Breast epithelium (tissue), 4 donors: ENCODE measurements around the gene GALNT10. TPM values are rescaled to one million over a fixed set of nuclear protein-coding genes. Genes with fewer than 3 reads are reported as not detected.

Source experiments
- DNase-seq, 2 donors: peaks; one replicate each; pipeline ENCODE4 v3.0.0-alpha.2; 2019; ENCODE audit warnings: low spot score in 2 of 2
- H3K27ac ChIP-seq, 2 donors: fragments of 200-600 bp; sonication (generic) in 1 of 2; one replicate each; pipeline ENCODE4 v1.5.1; 2016 to 2019; ENCODE audit warnings: mild to moderate bottlenecking in 1 of 2
- H3K27me3 ChIP-seq, 2 donors: fragments of 200-600 bp; sonication (generic) in 1 of 2; one replicate each; pipeline versions ENCODE4 v1.5.1 to v1.6.0; 2017 to 2019; ENCODE audit warnings: control low read depth in 1 of 2, mild to moderate bottlenecking in 1 of 2
- H3K36me3 ChIP-seq: fragments of 200-600 bp; one replicate; pipeline ENCODE4 v1.5.1; 2019
- H3K4me1 ChIP-seq, 2 donors: fragments of 200-600 bp; sonication (generic); one replicate each; pipeline ENCODE4 v1.5.1; 2016 to 2019; ENCODE audit warnings: control low read depth in 1 of 2
- H3K4me3 ChIP-seq, 3 donors: fragments of 200-600 bp; sonication (generic); 1 replicate in 2 of 3; 2 replicates in 1 of 3; pipeline ENCODE4 v1.5.1; 2016 to 2019; ENCODE audit warnings: mild to moderate bottlenecking in 3 of 3, moderate library complexity in 2 of 3
- H3K9me3 ChIP-seq, 2 donors: fragments of 200-600 bp; sonication (generic) in 1 of 2; one replicate each; pipeline ENCODE4 v1.5.1; 2016 to 2019; ENCODE audit warnings: control low read depth in 1 of 2
- CTCF ChIP-seq, 3 donors: fragments of 450-650 bp; IDR thresholded peaks; one replicate each; pipeline ENCODE4 v1.5.1; 2016 to 2017; ENCODE audit warnings: antibody characterized with exemption in 3 of 3, mild to moderate bottlenecking in 3 of 3, moderate library complexity in 3 of 3
- POLR2A ChIP-seq: fragments of 450-650 bp; IDR thresholded peaks from one replicate; pipeline ENCODE4 v1.6.1; 2016; ENCODE audit warnings: antibody characterized with exemption, mild to moderate bottlenecking, moderate library complexity
- POLR2AphosphoS5 ChIP-seq, 3 donors: sonication (generic); formaldehyde crosslinking; IDR thresholded peaks; one replicate each; pipeline ENCODE4 v1.6.1; 2017; ENCODE audit warnings: antibody characterized with exemption in 3 of 3
- intact Hi-C: fragments of 100-400 bp; cut with DNase I; formaldehyde crosslinking; loops from one replicate; pipeline ENCODE4 v1.15.1; 2023; ENCODE audit warnings: low total_unique reads
- total RNA-seq, 3 donors: library from RNA; depleted of rRNA; stranded (reverse); fragments of >200 nt; gene quantifications; one replicate each; pipeline ENCODE4 v1.1.0, GENCODE V29; 2016

Gene GALNT10
- total RNA-seq, 3 donors from 2014 or later = 32.8 to 67.2 (median 34.1) TPM

GRCh38 chr5:154395407-154396106 lies 205.0 kb downstream of the GALNT10 start:
- Histone ChIP-seq H3K27me3 (no peaks in the 10 kb centered on the region), H3K4me1 (no peaks in the 10 kb centered on the region), H3K27ac (peak overlapping the region in 1 of 2 donors; percentile 25), H3K4me3 (no peak overlapping the region), H3K36me3 (no peaks in the 10 kb centered on the region), H3K9me3 (no peaks in the 10 kb centered on the region)
- intact Hi-C loops = loop anchor here (10.0 kb wide), 1 partner anchor 201 kb away; the partner anchor contains the start of gene GALNT10
- no peak for TF ChIP-seq POLR2A
- peak in 1 of 3 donors; percentile 19 for TF ChIP-seq POLR2AphosphoS5 (IDR thresholded peaks at IDR 0.05)
- peak in 1 of 2 donors; percentile 20 for DNase-seq

- Histone ChIP-seq H3K4me1 (no peaks in the 10 kb centered on the region), H3K27me3 (no peaks in the 10 kb centered on the region), H3K9me3 (no peaks in the 10 kb centered on the region), H3K27ac (no peak overlapping the region), H3K36me3 (no peaks in the 10 kb centered on the region), H3K4me3 (no peak overlapping the region)
- TF ChIP-seq CTCF (IDR thresholded peaks at IDR 0.05) (no peak), POLR2AphosphoS5 (IDR thresholded peaks at IDR 0.05) (no peak), POLR2A (no peak)
- intact Hi-C loops = loop anchor here (10.0 kb wide), 1 partner anchor 201 kb away; the partner anchor contains the start of gene GALNT10
- no peak for DNase-seq
These were observed 205.6 kb downstream of the GALNT10 start for GRCh38 chr5:154396128-154396527.

GRCh38 chr5:154397652-154398406 lies 207.3 kb downstream of the GALNT10 start:
- intact Hi-C loops = loop anchor here (10.0 kb wide), 1 partner anchor 203 kb away; the partner anchor contains the start of gene GALNT10
- DNase-seq = no peak
- no peaks in the 10 kb centered on the region for H3K27me3 ChIP-seq

GRCh38 chr5:154400678-154401077 lies 210.1 kb downstream of the GALNT10 start:
- Histone ChIP-seq H3K9me3 (no peaks in the 10 kb centered on the region), H3K4me1 (no peaks in the 10 kb centered on the region), H3K36me3 (no peaks in the 10 kb centered on the region), H3K27me3 (no peaks in the 10 kb centered on the region), H3K4me3 (no peak overlapping the region), H3K27ac (no peak overlapping the region)
- TF ChIP-seq POLR2A = no peak
- no peak for TF ChIP-seq POLR2AphosphoS5 (IDR thresholded peaks at IDR 0.05)
- TF ChIP-seq CTCF (IDR thresholded peaks at IDR 0.05) = no peak
- no peak for DNase-seq
- intact Hi-C loops = loop anchor here (5.0 kb wide), 1 partner anchor 242 kb away; no protein-coding TSS in a partner anchor

More at GRCh38 chr5:154397652-154398406, 207.3 kb downstream of the GALNT10 start:
- no peaks in the 10 kb centered on the region for H3K9me3 ChIP-seq
- no peaks in the 10 kb centered on the region for H3K36me3 ChIP-seq
- TF ChIP-seq CTCF (IDR thresholded peaks at IDR 0.05) (no peak), POLR2AphosphoS5 (IDR thresholded peaks at IDR 0.05) (no peak), POLR2A (no peak)
- no peak overlapping the region for H3K4me3 ChIP-seq
- no peaks in the 10 kb centered on the region for H3K4me1 ChIP-seq
- H3K27ac ChIP-seq = no peak overlapping the region

- TF ChIP-seq CTCF (IDR thresholded peaks at IDR 0.05) = no peak
- DNase-seq = no peak
- Histone ChIP-seq H3K4me3 (no peak overlapping the region), H3K36me3 (no peaks in the 10 kb centered on the region), H3K27ac (no peak overlapping the region), H3K27me3 (no peaks in the 10 kb centered on the region), H3K4me1 (no peaks in the 10 kb centered on the region), H3K9me3 (no peaks in the 10 kb centered on the region)
- intact Hi-C loops = loop anchor here (5.0 kb wide), 1 partner anchor 241 kb away; no protein-coding TSS in a partner anchor
These were observed 210.8 kb downstream of the GALNT10 start for GRCh38 chr5:154401355-154401754.
